K562 (cell line): ENCODE data around the gene CPED1. TPM values are rescaled to one million over a fixed set of nuclear protein-coding genes. Genes with fewer than 3 reads are reported as not detected.

Source experiments
- ATF1 ChIP-seq, 2 experiments: fragments of 450-650 bp in 1 of 2; IDR thresholded peaks; 2 replicates each; pipeline ENCODE4 v1.6.1; 2016; ENCODE audit warnings: missing compliant biosample characterization in 1 of 2, missing genetic modification characterization in 1 of 2
- ATF3 ChIP-seq, 2 experiments: fragments of 450-650 bp in 1 of 2; sonication (generic) in 1 of 2; formaldehyde crosslinking in 1 of 2; IDR thresholded peaks in 1 of 2; conservative IDR thresholded peaks in 1 of 2; 2 replicates each; pipeline versions ENCODE4 v1.6.1 to v1.8.1; 2016 to 2023; ENCODE audit warnings: mild to moderate bottlenecking in 2 of 2, moderate library complexity in 2 of 2, inconsistent platforms in 1 of 2, missing genetic modification reagents in 1 of 2
- BCL6 ChIP-seq: fragments of 250-450 bp; sonication (Bioruptor Pico); IDR thresholded peaks from 2 replicates; pipeline ENCODE4 v1.4.0; 2020
- C11orf30 ChIP-seq: fragments of 450-650 bp; IDR thresholded peaks from 2 replicates; pipeline ENCODE4 v1.6.1; 2016; ENCODE audit warnings: low read depth, mild to moderate bottlenecking
- CBFA2T3 ChIP-seq: fragments of 450-650 bp; IDR thresholded peaks from 2 replicates; pipeline ENCODE4 v1.6.1; 2017
- CREB5 ChIP-seq: fragments of 250-450 bp; sonication (Bioruptor Pico); IDR thresholded peaks from 2 replicates; pipeline ENCODE4 v1.5.0; 2020; ENCODE audit warnings: mild to moderate bottlenecking
- CREM ChIP-seq: IDR thresholded peaks from 2 replicates; pipeline ENCODE4 v1.6.1; 2014; ENCODE audit warnings: antibody characterized with exemption, low read depth
- EP300 ChIP-seq: IDR thresholded peaks from 2 replicates; pipeline ENCODE4 v1.6.1; 2012; ENCODE audit warnings: low read length, improper control_type of control experiment
- FOSL1 ChIP-seq: fragments of 200-800 bp; sonication (Bioruptor generic); conservative IDR thresholded peaks from 2 replicates; pipeline ENCODE4 v1.6.1; 2016; ENCODE audit warnings: missing genetic modification characterization, missing compliant biosample characterization
- FOXJ2 ChIP-seq: fragments of 200-800 bp; sonication (Bioruptor generic); IDR thresholded peaks from 2 replicates; pipeline ENCODE4 v1.6.1; 2016; ENCODE audit warnings: missing genetic modification characterization, missing compliant biosample characterization
- GTF2E2 ChIP-seq: fragments of 200-800 bp; sonication (Bioruptor generic); IDR thresholded peaks from 2 replicates; pipeline ENCODE4 v1.6.1; 2016; ENCODE audit warnings: missing genetic modification characterization, missing compliant biosample characterization
- HDAC8 ChIP-seq: fragments of 450-650 bp; IDR thresholded peaks from 2 replicates; pipeline ENCODE4 v1.6.1; 2016; ENCODE audit warnings: mild to moderate bottlenecking, missing genetic modification characterization, moderate library complexity, missing compliant biosample characterization
- IRF9 ChIP-seq: fragments of 450-650 bp; IDR thresholded peaks from 2 replicates; pipeline ENCODE4 v1.6.1; 2016; ENCODE audit warnings: missing biosample characterization, missing genetic modification characterization
- JUND ChIP-seq, 2 experiments: IDR thresholded peaks; 2 replicates in 1 of 2; 3 replicates in 1 of 2; pipeline ENCODE4 v1.6.1; 2011; ENCODE audit warnings: borderline replicate concordance in 2 of 2, low read depth in 2 of 2, low read length in 2 of 2, improper control_type of control experiment in 1 of 2, missing biosample characterization in 1 of 2, missing genetic modification characterization in 1 of 2, missing genetic modification reagents in 1 of 2
- MEF2A ChIP-seq: IDR thresholded peaks from 2 replicates; pipeline ENCODE4 v1.6.1; 2011; ENCODE audit warnings: low read depth, mild to moderate bottlenecking, low read length, moderate library complexity; ENCODE audit not compliant: control insufficient read depth
- MEF2D ChIP-seq: conservative IDR thresholded peaks from 2 replicates; pipeline ENCODE4 v1.6.1; 2016; ENCODE audit warnings: low read depth, missing genetic modification characterization, missing compliant biosample characterization
- PML ChIP-seq: IDR thresholded peaks from 2 replicates; pipeline ENCODE4 v1.6.1; 2012; ENCODE audit warnings: low read length, inconsistent platforms
- RBM22 ChIP-seq: fragments of 200-400 bp; formaldehyde crosslinking; IDR thresholded peaks from 2 replicates; pipeline ENCODE4 v1.6.1; 2018; ENCODE audit warnings: low read length, low read depth; ENCODE audit not compliant: poor library complexity, severe bottlenecking
- SMARCA4 ChIP-seq: fragments of 450-650 bp; IDR thresholded peaks from 2 replicates; pipeline ENCODE4 v1.6.1; 2016
- TBL1XR1 ChIP-seq, 2 experiments: IDR thresholded peaks; 2 replicates each; pipeline ENCODE4 v1.6.1; 2012; ENCODE audit warnings: improper control_type of control experiment in 2 of 2, low read length in 2 of 2, mild to moderate bottlenecking in 1 of 2
- ZEB2 ChIP-seq: fragments of 450-650 bp; IDR thresholded peaks from 2 replicates; pipeline ENCODE4 v1.6.1; 2016
- ZNF165 ChIP-seq: fragments of 250-450 bp; sonication (Bioruptor Pico); IDR thresholded peaks from 2 replicates; pipeline ENCODE4 v1.4.0; 2020; ENCODE audit warnings: borderline replicate concordance
- ZNF175 ChIP-seq: fragments of 200-800 bp; sonication (Bioruptor generic); IDR thresholded peaks from 2 replicates; pipeline ENCODE4 v1.6.1; 2016; ENCODE audit warnings: low read depth, mild to moderate bottlenecking, missing genetic modification characterization, missing compliant biosample characterization
- ZNF717 ChIP-seq: fragments of 250-450 bp; sonication (Bioruptor Pico); IDR thresholded peaks from 2 replicates; pipeline ENCODE4 v1.5.0; 2021
- polyA plus RNA-seq, 8 experiments: library from polyadenylated mRNA; depleted of rRNA in 4 of 8; stranded (reverse) in 5 of 8; unstranded in 3 of 8; fragments of >200 nt; fragmentation: Nextera tagmentation in 2 of 8; fragmentation: Illumina TruSeq in 1 of 8; extraction: Ambion mirVana in 2 of 8; extraction: Trizol in 1 of 8; gene quantifications; 2 replicates each; pipeline versions ENCODE4 v1.2.1 to v1.2.3, GENCODE V29; 2011 to 2014; ENCODE audit warnings: inconsistent platforms in 1 of 8, missing spikeins in 1 of 8
- total RNA-seq, 7 experiments: library from RNA; depleted of rRNA in 6 of 7; stranded (reverse); fragments of >200 nt in 6 of 7; fragmentation: Illumina TruSeq in 2 of 7; extraction: Trizol in 2 of 7; gene quantifications; 2 replicates each; pipeline versions ENCODE4 v1.2.1 to v1.2.3, GENCODE V29; 2011 to 2021; ENCODE audit warnings: low replicate concordance in 1 of 7
- TF ChIP-seq, protein P1 (sequence below): sonication (generic); IDR thresholded peaks from 2 replicates; pipeline ENCODE4 v1.6.1; 2016

CPED1 gene
- total and polyA plus RNA-seq, 9 of the 15 experiments (the other 6 are each of a cell fraction or from before 2014, with no cell fraction given), result 195 to 393 (median 290) TPM

DNA sequence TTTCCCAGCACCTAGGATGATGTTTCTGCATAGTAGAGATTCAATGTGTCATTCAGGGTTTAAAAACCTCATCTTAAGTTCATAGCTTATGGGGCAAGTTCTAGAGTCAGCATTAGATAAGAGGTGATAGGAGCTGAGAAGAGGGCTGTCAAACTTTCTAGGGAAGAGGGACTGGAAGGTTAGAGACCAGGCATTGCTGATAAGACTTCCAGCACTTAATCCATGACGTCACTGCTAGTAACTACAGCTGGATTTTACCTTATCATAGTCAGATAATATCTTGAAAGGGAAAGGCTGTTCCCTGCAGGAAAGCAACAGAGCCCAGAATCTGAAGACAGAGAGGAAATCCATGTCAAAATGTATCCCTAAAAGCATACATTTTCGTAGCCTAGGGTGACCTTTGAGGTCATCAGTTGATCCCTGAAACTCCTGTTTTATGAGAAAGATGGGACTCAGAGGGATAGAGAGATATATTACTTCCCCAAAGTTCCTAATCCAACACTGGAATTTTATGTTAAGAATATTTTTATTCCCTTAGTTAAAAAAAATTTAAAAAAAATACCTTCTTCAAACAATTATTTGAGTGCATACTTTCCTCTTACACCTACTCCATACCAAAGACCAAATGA, 3.3 kb upstream of the CPED1 start (continued):
- TF ChIP-seq ZNF175, result peak; percentile 69; the same call in 1 of the 2 replicates
- no peak for TF ChIP-seq GTF2E2 (tag)
- TF ChIP-seq ZNF717 (CRISPR knock-in tag), result no peak
- TF ChIP-seq RBM22, result no peak
- TF ChIP-seq BCL6 (CRISPR knock-in tag), result peak; percentile 81; the same call in 1 of the 2 replicates
- TF ChIP-seq, protein P1, sequence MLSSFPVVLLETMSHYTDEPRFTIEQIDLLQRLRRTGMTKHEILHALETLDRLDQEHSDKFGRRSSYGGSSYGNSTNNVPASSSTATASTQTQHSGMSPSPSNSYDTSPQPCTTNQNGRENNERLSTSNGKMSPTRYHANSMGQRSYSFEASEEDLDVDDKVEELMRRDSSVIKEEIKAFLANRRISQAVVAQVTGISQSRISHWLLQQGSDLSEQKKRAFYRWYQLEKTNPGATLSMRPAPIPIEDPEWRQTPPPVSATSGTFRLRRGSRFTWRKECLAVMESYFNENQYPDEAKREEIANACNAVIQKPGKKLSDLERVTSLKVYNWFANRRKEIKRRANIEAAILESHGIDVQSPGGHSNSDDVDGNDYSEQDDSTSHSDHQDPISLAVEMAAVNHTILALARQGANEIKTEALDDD, result peak; percentile 97
- 0 out of 2 replicates have a peak, but pooled peaks have one; percentile 19 for TF ChIP-seq ZNF165
- TF ChIP-seq FOSL1 (tag), result peak; percentile 79
- peak; percentile 61; the same call in 1 of the 2 replicates for TF ChIP-seq EP300
- peak; percentile 97 for TF ChIP-seq ATF3 (IDR thresholded peaks at IDR 0.05)
- TF ChIP-seq ATF3 (CRISPR knock-in tag; conservative IDR thresholded peaks at IDR 0.05), result no peak
- 0 out of 2 replicates have a peak, but pooled peaks have one; percentile 29 for TF ChIP-seq FOXJ2
- no peak for TF ChIP-seq IRF9 (tag)
- 0 out of 2 replicates have a peak, but pooled peaks have one; percentile 49 for TF ChIP-seq ZEB2
- TF ChIP-seq JUND (IDR thresholded peaks at IDR 0.05; ENCODE audit: borderline replicate concordance, low read depth, low read length), result peak; percentile 96
- peak; percentile 97 for TF ChIP-seq JUND (tag; IDR thresholded peaks at IDR 0.05; ENCODE audit: borderline replicate concordance, low read depth, low read length)
- TF ChIP-seq C11orf30, result 0 out of 2 replicates have a peak, but pooled peaks have one; percentile 23
- peak; percentile 45; the same call in 1 of the 2 replicates for TF ChIP-seq MEF2D (tag)
- TF ChIP-seq CBFA2T3, result peak; percentile 80
- TF ChIP-seq ATF1 (CRISPR knock-in tag; IDR thresholded peaks at IDR 0.05), result no peak
- peak; percentile 96 for TF ChIP-seq ATF1 (tag; IDR thresholded peaks at IDR 0.05)
- no peak for TF ChIP-seq CREB5 (CRISPR knock-in tag)
- TF ChIP-seq SMARCA4, result peak; percentile 88
- peak in 1 of 2 experiments; percentile 25; a peak in 2 of 4 replicates for TF ChIP-seq TBL1XR1 (IDR thresholded peaks at IDR 0.05; ENCODE audit: low read length in 2 of 2)
- TF ChIP-seq CREM, result peak; percentile 94
- 0 out of 2 replicates have a peak, but pooled peaks have one; percentile 17 for TF ChIP-seq PML
- 0 out of 2 replicates have a peak, but pooled peaks have one; percentile 56 for TF ChIP-seq HDAC8 (tag)
- no peak for TF ChIP-seq MEF2A
